OCI-LY7 (cell line): ENCODE data around the gene MYH3.

Experiments used
- CTCF ChIP-seq: fragments of 200-600 bp; sonication (generic); conservative IDR thresholded peaks from 2 replicates; pipeline ENCODE4 v1.5.1; 2014; ENCODE audit warnings: mild to moderate bottlenecking, antibody characterized with exemption, low read length, moderate library complexity, mixed read lengths
- EZH2phosphoT487 ChIP-seq: fragments of 200-600 bp; sonication (generic); IDR thresholded peaks from 2 replicates; pipeline ENCODE4 v1.6.1; 2018; ENCODE audit warnings: low read depth, borderline replicate concordance, mild to moderate bottlenecking, mixed run types, antibody characterized with exemption, low read length, moderate library complexity, mixed read lengths

GRCh38 chr17:10687499-10687898 lies 30.4 kb upstream of the MYH3 start:
- TF ChIP-seq CTCF (no peak), EZH2phosphoT487 (no peak)
